Posterior vena cava (tissue), 2 donors: ENCODE measurements around the gene BARX2. TPM values are rescaled to one million over a fixed set of nuclear protein-coding genes. Genes with fewer than 3 reads are reported as not detected.

Experiments
- DNase-seq: peaks from one replicate; pipeline ENCODE4 v3.0.0-alpha.2; 2020; ENCODE audit warnings: low spot score
- intact Hi-C, 2 donors: fragments of 100-400 bp; cut with DNase I; formaldehyde crosslinking; loops; one replicate each; pipeline versions ENCODE4 v1.14.1 to v1.14.2; 2022 to 2023
- total RNA-seq, 2 donors: library from RNA; stranded (reverse); fragmentation: NEBNext Ultra II Directional; extraction: Animal tissue kit (Norgen Biotek cat#: 25700); gene quantifications; one replicate each; pipeline ENCODE4 v1.2.1, GENCODE V29; 2021
- donor health status: DM: yes; HTN: yes; CAD: no.
- donor health status: DM: yes; HTN: yes; CAD: no.

BARX2 gene
- total RNA-seq, 2 donors from 2014 or later: not detected

GRCh38 chr11:129394709-129395108, 19.1 kb downstream of the BARX2 start:
- intact Hi-C loops: no loop called here

GRCh38 chr11:129395432-129395831, 19.8 kb downstream of the BARX2 start:
- no peak for DNase-seq
- intact Hi-C loops: no loop called here

More at GRCh38 chr11:129394709-129395108, 19.1 kb downstream of the BARX2 start:
- DNase-seq: no peak

- intact Hi-C loops: no loop called here
- no peak for DNase-seq
Observed at GRCh38 chr11:129395883-129396282, 20.2 kb downstream of the BARX2 start.

GRCh38 chr11:129396454-129396853, 20.8 kb downstream of the BARX2 start:
- intact Hi-C loops: no loop called here
- DNase-seq: no peak

- no peak for DNase-seq
- intact Hi-C loops: no loop called here
Observed at GRCh38 chr11:129402206-129403171, 26.8 kb downstream of the BARX2 start.

GRCh38 chr11:129404731-129405130, 29.1 kb downstream of the BARX2 start:
- intact Hi-C loops: no loop called here
- no peak for DNase-seq

GRCh38 chr11:129408865-129409444, 33.3 kb downstream of the BARX2 start:
- intact Hi-C loops: no loop called here
- no peak for DNase-seq

- intact Hi-C loops: no loop called here
- DNase-seq: no peak
Observed at GRCh38 chr11:129410395-129410960, 34.8 kb downstream of the BARX2 start.

- no peak for DNase-seq
- intact Hi-C loops: no loop called here
Observed at GRCh38 chr11:129412494-129412893, 36.8 kb downstream of the BARX2 start.

- intact Hi-C loops: no loop called here
- no peak for DNase-seq
Observed at GRCh38 chr11:129414144-129414872, 38.7 kb downstream of the BARX2 start.

- intact Hi-C loops: no loop called here
- DNase-seq: no peak
Observed at GRCh38 chr11:129416080-129416820, 40.6 kb downstream of the BARX2 start.

- intact Hi-C loops: no loop called here
- no peak for DNase-seq
Observed at GRCh38 chr11:129417458-129417857, 41.8 kb downstream of the BARX2 start.

- intact Hi-C loops: no loop called here
- DNase-seq: no peak
Observed at GRCh38 chr11:129418039-129418438, 42.4 kb downstream of the BARX2 start.

GRCh38 chr11:129419386-129419785, 43.7 kb downstream of the BARX2 start:
- intact Hi-C loops: no loop called here
- DNase-seq: no peak

GRCh38 chr11:129423426-129423825, 47.8 kb downstream of the BARX2 start:
- intact Hi-C loops: no loop called here
- no peak for DNase-seq

GRCh38 chr11:129425214-129425613, 49.6 kb downstream of the BARX2 start:
- intact Hi-C loops: no loop called here
- DNase-seq: no peak

- intact Hi-C loops: no loop called here
- DNase-seq: no peak
Observed at GRCh38 chr11:129426038-129426437, 50.4 kb downstream of the BARX2 start.

- intact Hi-C loops: no loop called here
- no peak for DNase-seq
Observed at GRCh38 chr11:129426776-129427175, 51.1 kb downstream of the BARX2 start.

- DNase-seq: no peak
- intact Hi-C loops: no loop called here
Observed at GRCh38 chr11:129427376-129427775, 51.7 kb downstream of the BARX2 start.
